NCI-H2171 treated with DMSO at 0.1 percent for 48 hours (cell line): ENCODE results near the gene MISFA.
"Not testable (repeated sequence)": the region's sequence is repeated elsewhere in the genome, so short reads cannot be mapped to it uniquely, and the experiment has no call there.

ENCODE experiments used
- DNase-seq: peaks from one replicate; lab custom pipeline; 2025; lab: John Stamatoyannopoulos, UW

Gene MISFA

DNA sequence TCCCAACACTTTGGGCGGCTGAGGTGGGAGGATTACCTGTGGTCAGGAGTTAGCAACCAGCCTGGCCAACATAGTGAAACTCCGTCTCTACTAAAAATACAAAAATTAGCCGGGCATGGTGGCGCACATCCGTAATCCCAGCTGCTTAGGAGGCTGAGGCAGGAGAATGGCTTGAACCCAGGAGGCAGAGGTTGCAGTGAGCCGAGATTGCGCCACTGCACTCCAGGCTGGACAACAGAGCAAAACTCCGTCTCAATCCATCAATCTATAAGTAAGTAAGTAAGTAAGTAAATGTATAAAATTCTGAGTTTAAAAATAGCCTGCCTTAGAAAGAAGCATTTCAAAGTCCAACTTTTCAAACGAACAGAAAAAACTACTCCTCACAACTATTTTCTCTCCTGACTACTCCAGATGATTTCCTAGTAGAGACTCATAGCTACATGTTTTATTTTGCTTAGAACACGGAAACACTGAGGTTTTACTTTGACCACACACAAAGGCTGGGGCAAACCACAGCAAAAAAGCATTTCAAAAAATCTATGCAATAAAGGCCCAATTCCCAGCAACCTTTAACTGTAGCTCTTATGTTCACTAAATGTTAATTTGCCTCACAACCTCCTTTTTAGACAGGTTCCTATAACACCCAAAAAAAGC is 18.2 kb downstream of the MISFA start:
- DNase-seq = no peak

- no peak for DNase-seq
These were observed 18.9 kb downstream of the MISFA start for GRCh38 chr11:18618342-18619025.

GRCh38 chr11:18623707-18624106 is 24.1 kb downstream of the MISFA start:
- no peak for DNase-seq

DNA sequence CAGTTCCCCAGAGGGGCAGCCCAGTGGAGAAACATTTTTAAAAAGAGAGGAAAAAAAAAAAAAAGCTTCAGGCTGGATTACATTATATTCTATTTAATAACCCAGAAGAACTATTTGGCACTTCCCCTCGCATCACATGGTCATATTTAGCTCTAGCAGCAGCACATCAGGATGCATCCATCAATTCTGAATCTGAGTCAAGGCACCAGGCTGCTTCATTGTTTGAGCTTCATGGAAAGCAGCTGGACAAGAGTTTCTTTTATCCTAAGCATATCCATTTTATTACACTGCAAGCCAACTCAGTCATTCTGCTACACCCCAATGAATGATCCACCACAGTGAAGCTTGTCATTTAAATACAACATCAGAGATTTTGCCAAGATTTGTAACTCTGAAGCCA is 24.6 kb downstream of the MISFA start:
- no peak for DNase-seq

DNA sequence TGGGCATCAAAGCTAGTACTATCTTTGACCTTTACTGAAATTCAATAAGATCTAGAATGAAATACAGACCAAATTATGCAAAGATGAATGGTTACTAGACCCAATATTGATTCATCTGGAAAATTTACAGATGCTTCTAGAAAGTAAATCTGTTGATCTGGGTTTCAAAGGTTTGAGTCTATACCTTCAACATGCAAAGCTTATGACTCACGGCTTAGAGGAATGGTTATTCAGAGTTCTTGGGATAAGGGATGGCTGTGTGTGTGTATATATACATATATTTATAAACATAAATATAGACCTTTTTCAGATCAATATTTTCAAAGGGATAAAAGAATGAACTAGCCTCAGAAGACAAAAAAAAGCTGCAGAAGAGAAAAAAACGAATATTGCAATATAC is 33.3 kb downstream of the MISFA start:
- no peak for DNase-seq

- no peak for DNase-seq
These were observed 33.9 kb downstream of the MISFA start for GRCh38 chr11:18633256-18634139.

- peak; percentile 90 for DNase-seq
These were observed 34.8 kb downstream of the MISFA start, which contains the start of gene SPTY2D1 for GRCh38 chr11:18634140-18635032. Gene SPTY2D1 (minus strand): TSS chr11:18634342. CDS start chr11:18634257, 85 bp downstream.

DNA sequence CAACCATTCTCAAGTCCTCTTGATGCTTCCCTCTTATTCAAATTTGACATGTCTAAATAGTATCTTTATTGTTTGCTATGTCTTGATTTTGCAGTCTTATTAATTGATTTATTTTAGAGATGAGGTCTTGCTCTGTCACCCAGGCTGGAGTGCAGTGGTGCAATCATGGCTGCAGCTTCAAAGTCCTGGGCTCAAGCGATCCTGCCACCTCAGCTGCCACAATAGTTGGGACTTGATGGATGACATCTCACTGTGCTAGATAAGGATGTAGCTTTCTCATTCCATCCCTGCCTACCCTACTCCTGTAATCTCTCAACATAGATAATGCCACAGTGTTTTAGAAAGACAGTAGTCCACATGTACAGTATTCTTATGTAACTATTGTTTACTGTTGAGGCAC is 42.1 kb downstream of the MISFA start:
- no peak for DNase-seq

GRCh38 chr11:18643034-18643433 is 43.4 kb downstream of the MISFA start:
- DNase-seq = not testable (repeated sequence)

DNA sequence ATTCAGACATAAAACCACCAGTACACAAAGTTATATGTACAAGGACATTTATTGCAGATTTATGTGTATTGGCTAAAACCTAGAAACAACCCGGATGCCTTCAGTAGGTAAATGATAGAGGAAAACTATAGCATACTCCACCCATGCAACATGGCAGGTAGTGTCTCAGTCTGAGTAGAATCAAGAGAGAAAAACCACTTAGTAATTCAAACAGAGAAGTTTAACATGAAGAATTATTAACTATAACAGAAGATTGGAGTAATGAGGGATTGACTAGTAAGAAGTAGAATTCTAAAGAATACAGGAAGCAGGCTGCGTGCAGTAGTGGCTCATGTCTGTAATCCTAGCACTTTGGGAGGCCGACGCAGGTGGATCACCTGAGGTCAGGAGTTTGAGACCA is 50.8 kb downstream of the MISFA start:
- DNase-seq = no peak

DNA sequence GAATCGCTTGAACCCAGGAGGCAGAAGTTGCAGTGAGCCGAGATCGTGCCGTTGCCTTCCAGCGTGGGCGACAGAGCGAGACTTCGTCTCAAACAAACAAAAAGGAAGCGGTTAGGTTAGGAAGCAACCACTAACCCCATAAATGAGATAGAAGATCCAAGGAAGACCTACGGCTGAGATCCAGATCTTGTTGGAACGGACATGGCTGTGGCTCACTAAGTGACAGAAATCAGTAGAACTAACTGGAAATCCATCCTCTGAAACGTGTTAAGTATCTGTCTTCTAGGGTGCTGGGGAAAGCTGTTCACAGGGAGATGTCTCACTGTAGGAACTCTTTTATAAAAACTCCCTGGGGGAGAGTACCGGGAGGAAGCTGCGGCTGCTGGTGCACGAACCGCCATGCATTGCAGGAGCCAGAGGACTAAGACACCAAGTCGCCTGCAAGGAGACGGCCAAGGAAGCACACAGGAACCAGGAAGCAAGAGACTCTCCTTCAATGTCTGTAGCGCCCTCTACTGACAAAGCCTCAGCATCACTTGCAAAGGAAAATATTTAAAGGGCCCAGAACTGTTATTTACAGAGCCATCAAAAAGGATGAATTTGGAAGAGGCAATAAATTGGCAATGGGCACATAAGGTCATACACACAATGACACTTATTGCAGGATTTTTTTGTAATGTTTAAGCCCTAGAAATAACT is 51.4 kb downstream of the MISFA start:
- peak; percentile 0 for DNase-seq
